ENCODE results near the gene TMEM187. TPM values are rescaled to one million over a fixed set of nuclear protein-coding genes. Genes with fewer than 3 reads are reported as not detected.

The TMEM187 gene
- total RNA-seq, 1 donor from 2014 or later, result 2.4 TPM

- peaks cover 9% of the 10 kb centered on the region for H3K27me3 Mint-ChIP-seq (ENCODE audit: insufficient read depth, low read depth)
- Histone ChIP-seq H3K36me3 (no peaks in the 10 kb centered on the region), H3K27me3 (peaks cover 6% of the 10 kb centered on the region), H3K4me2 (no peak overlapping the region), H3K4me3 (no peak overlapping the region), H3K9ac (no peak overlapping the region), H3K4me1 (peaks cover 8% of the 10 kb centered on the region), H3K9me3 (ENCODE audit: low read depth) (no peaks in the 10 kb centered on the region), H3K79me2 (ENCODE audit: low read depth) (peaks cover 18% of the 10 kb centered on the region), H2AFZ (replicated peaks) (no peak overlapping the region), H3F3A (ENCODE audit: low read depth) (peaks cover 28% of the 10 kb centered on the region), H3K27ac (no peak overlapping the region), H4K20me1 (ENCODE audit: low read depth) (no peaks in the 10 kb centered on the region)
- peaks cover 6% of the 10 kb centered on the region for H3K9me3 Mint-ChIP-seq
- TF ChIP-seq EZH2phosphoT487 (IDR thresholded peaks at IDR 0.05) (no peak), CTCF (IDR thresholded peaks at IDR 0.05) (no peak), EZH2 (IDR thresholded peaks at IDR 0.05) (no peak)
- H3K27ac Mint-ChIP-seq, result no peak overlapping the region
- no peak overlapping the region for H3K4me3 Mint-ChIP-seq
- DNase-seq (ENCODE audit: low spot score), result no peak
- H3K4me1 Mint-ChIP-seq, result peaks cover 24% of the 10 kb centered on the region
- peaks cover 4% of the 10 kb centered on the region for H3K36me3 Mint-ChIP-seq
These were observed 42.3 kb upstream of the TMEM187 start for GRCh38 chrX:153930011-153930910.

- Mint-ChIP-seq H3K27me3 (ENCODE audit: insufficient read depth, low read depth) (peaks cover 6% of the 10 kb centered on the region), H3K4me1 (peaks cover 21% of the 10 kb centered on the region), H3K4me3 (no peak overlapping the region), H3K9me3 (peaks cover 7% of the 10 kb centered on the region), H3K27ac (no peak overlapping the region), H3K36me3 (peaks cover 4% of the 10 kb centered on the region)
- TF ChIP-seq EZH2phosphoT487 (IDR thresholded peaks at IDR 0.05) (no peak), EZH2 (IDR thresholded peaks at IDR 0.05) (no peak), CTCF (IDR thresholded peaks at IDR 0.05) (no peak)
- no peak overlapping the region for H3K4me2 ChIP-seq
- no peak overlapping the region for H3K27ac ChIP-seq
- H3K79me2 ChIP-seq (ENCODE audit: low read depth), result peaks cover 18% of the 10 kb centered on the region
- H3K27me3 ChIP-seq, result no peaks in the 10 kb centered on the region
- no peaks in the 10 kb centered on the region for H4K20me1 ChIP-seq (ENCODE audit: low read depth)
- no peak for DNase-seq (ENCODE audit: low spot score)
- no peak overlapping the region for H3K9ac ChIP-seq
- H3K9me3 ChIP-seq (ENCODE audit: low read depth), result no peaks in the 10 kb centered on the region
- H3K36me3 ChIP-seq, result no peaks in the 10 kb centered on the region
- H3F3A ChIP-seq (ENCODE audit: low read depth), result peaks cover 33% of the 10 kb centered on the region
- H3K4me3 ChIP-seq, result no peak overlapping the region
- no peak overlapping the region for H2AFZ ChIP-seq (replicated peaks)
- peaks cover 8% of the 10 kb centered on the region for H3K4me1 ChIP-seq
These were observed 41.4 kb upstream of the TMEM187 start for GRCh38 chrX:153931151-153931550.

- Mint-ChIP-seq H3K9me3 (peaks cover 7% of the 10 kb centered on the region), H3K4me1 (peaks cover 21% of the 10 kb centered on the region), H3K27ac (no peak overlapping the region), H3K36me3 (peaks cover 4% of the 10 kb centered on the region), H3K27me3 (ENCODE audit: insufficient read depth, low read depth) (peaks cover 6% of the 10 kb centered on the region), H3K4me3 (no peak overlapping the region)
- no peaks in the 10 kb centered on the region for H3K27me3 ChIP-seq
- H3K27ac ChIP-seq, result no peak overlapping the region
- no peak overlapping the region for H3K4me2 ChIP-seq
- peaks cover 18% of the 10 kb centered on the region for H3K79me2 ChIP-seq (ENCODE audit: low read depth)
- peaks cover 28% of the 10 kb centered on the region for H3F3A ChIP-seq (ENCODE audit: low read depth)
- H3K4me1 ChIP-seq, result peaks cover 2% of the 10 kb centered on the region
- no peaks in the 10 kb centered on the region for H4K20me1 ChIP-seq (ENCODE audit: low read depth)
- TF ChIP-seq EZH2phosphoT487 (IDR thresholded peaks at IDR 0.05) (no peak), CTCF (IDR thresholded peaks at IDR 0.05) (no peak), EZH2 (IDR thresholded peaks at IDR 0.05) (no peak)
- no peak for DNase-seq (ENCODE audit: low spot score)
- no peak overlapping the region for H3K9ac ChIP-seq
- no peak overlapping the region for H2AFZ ChIP-seq (replicated peaks)
- no peak overlapping the region for H3K4me3 ChIP-seq
- no peaks in the 10 kb centered on the region for H3K9me3 ChIP-seq (ENCODE audit: low read depth)
- H3K36me3 ChIP-seq, result no peaks in the 10 kb centered on the region
These were observed 40.8 kb upstream of the TMEM187 start for GRCh38 chrX:153931748-153932147.

All from neural progenitor cell (in vitro differentiated cells).